Common myeloid progenitor, CD34-positive (primary cell): ENCODE data around the gene GK.

Experiments
- CTCF ChIA-PET: fragments of 350-600 bp; sonication (Branson Sonifier 250); formaldehyde crosslinking; loops from one replicate; lab custom pipeline; 2021; ENCODE audit warnings: antibody characterized with exemption; lab: Charles Lee
- POLR2A ChIA-PET: fragments of 350-600 bp; sonication (Branson Sonifier 250); formaldehyde crosslinking; loops from one replicate; lab custom pipeline; 2021; ENCODE audit warnings: antibody characterized with exemption; lab: Charles Lee
- DNase-seq, 3 donors: peaks; one replicate each; pipeline versions ENCODE4 v3.0.0 to v3.0.0-alpha.2; 2013
- H3K27ac ChIP-seq, 2 experiments: 1 replicate in 1 of 2; 2 replicates in 1 of 2; pipeline ENCODE4 v1.7.0; 2013; ENCODE audit warnings: inconsistent platforms in 2 of 2, low read length in 2 of 2, mild to moderate bottlenecking in 2 of 2, low read depth in 1 of 2, moderate library complexity in 1 of 2; ENCODE audit not compliant: severe bottlenecking in 2 of 2, insufficient read depth in 1 of 2, poor library complexity in 1 of 2
- H3K27me3 ChIP-seq, 5 experiments: replicated peaks in 2 of 5; 1 replicate in 3 of 5; 2 replicates in 2 of 5; pipeline versions ENCODE4 v1.6.1 to v1.7.0; 2013; ENCODE audit warnings: low read length in 4 of 5, mild to moderate bottlenecking in 2 of 5, moderate library complexity in 2 of 5, inconsistent platforms in 1 of 5; ENCODE audit not compliant: insufficient read depth in 5 of 5, control insufficient read depth in 4 of 5
- H3K36me3 ChIP-seq, 4 experiments: 1 replicate in 2 of 4; 2 replicates in 2 of 4; pipeline versions ENCODE4 v1.6.1 to v1.7.0; 2013; ENCODE audit warnings: low read length in 3 of 4, control low read depth in 1 of 4, mild to moderate bottlenecking in 1 of 4; ENCODE audit not compliant: control insufficient read depth in 4 of 4, insufficient read depth in 4 of 4
- H3K4me1 ChIP-seq, 4 experiments: 1 replicate in 3 of 4; 2 replicates in 1 of 4; pipeline versions ENCODE4 v1.6.1 to v1.7.1; 2013; ENCODE audit warnings: low read length in 3 of 4, mild to moderate bottlenecking in 3 of 4, control low read depth in 1 of 4, inconsistent platforms in 1 of 4, moderate library complexity in 1 of 4; ENCODE audit not compliant: control insufficient read depth in 4 of 4, insufficient read depth in 4 of 4; ENCODE audit errors: control extremely low read depth in 1 of 4
- H3K4me3 ChIP-seq, 7 experiments: 1 replicate in 4 of 7; 2 replicates in 3 of 7; pipeline versions ENCODE4 v1.5.1 to v1.7.0; 2013; ENCODE audit warnings: mild to moderate bottlenecking in 7 of 7, low read length in 6 of 7, moderate library complexity in 6 of 7, inconsistent platforms in 2 of 7, low read depth in 2 of 7, control low read depth in 1 of 7; ENCODE audit not compliant: insufficient read depth in 4 of 7, control insufficient read depth in 1 of 7; ENCODE audit errors: extremely low read depth in 1 of 7
- H3K9me3 ChIP-seq, 5 experiments: 1 replicate in 4 of 5; 2 replicates in 1 of 5; pipeline versions ENCODE4 v1.6.1 to v1.7.1; 2013; ENCODE audit warnings: low read length in 4 of 5, mild to moderate bottlenecking in 2 of 5, inconsistent platforms in 1 of 5, low read depth in 1 of 5, moderate library complexity in 1 of 5; ENCODE audit not compliant: control insufficient read depth in 4 of 5, insufficient read depth in 2 of 5; ENCODE audit errors: control extremely low read depth in 1 of 5
- WGBS: methylation state at CpG from one replicate; pipeline ENCODE4 v1.1.5; 2013; ENCODE audit not compliant: insufficient coverage; 5-methylcytosine and 5-hydroxymethylcytosine counted together

GK gene

DNA sequence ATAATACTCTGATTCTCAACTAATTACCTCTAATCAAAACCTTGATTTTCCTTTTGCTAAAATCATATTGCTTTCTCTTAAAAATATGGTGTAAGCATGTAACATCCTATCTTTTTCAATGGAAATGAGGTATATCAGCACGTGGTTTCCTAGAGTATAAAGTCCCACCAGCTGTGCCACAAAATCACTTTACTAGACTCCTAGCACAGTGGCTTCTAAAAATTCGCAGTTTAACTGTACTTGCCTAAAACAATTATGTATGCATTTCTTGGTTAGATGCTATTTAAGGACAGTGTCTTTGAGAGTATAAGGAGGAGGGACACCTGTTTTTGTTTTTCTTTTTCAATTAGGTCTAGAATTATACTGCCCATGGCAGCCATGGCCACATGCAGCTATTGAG, 62.8 kb downstream of the GK start:
- Histone ChIP-seq H3K36me3 (peaks cover 0 to 3% (median 0%) of the 10 kb centered on the region in 4 experiments), H3K4me3 (no peak overlapping the region), H3K9me3 (no peaks in the 10 kb centered on the region), H3K27me3 (peaks cover 0 to 3% (median 0%) of the 10 kb centered on the region in 5 experiments), H3K4me1 (peaks cover 0 to 3% (median 0%) of the 10 kb centered on the region in 4 experiments), H3K27ac (no peak overlapping the region)
- WGBS, result no CpG with 5 or more reads among the region's 2 CpGs
- POLR2A ChIA-PET, result no interaction called here
- DNase-seq, result no peak
- CTCF ChIA-PET, result interaction anchor here (1.0 to 2.7 kb wide), 2 partner anchors 82 to 146 kb away, joined by 4 to 11 read pairs; no protein-coding TSS in a partner anchor

DNA sequence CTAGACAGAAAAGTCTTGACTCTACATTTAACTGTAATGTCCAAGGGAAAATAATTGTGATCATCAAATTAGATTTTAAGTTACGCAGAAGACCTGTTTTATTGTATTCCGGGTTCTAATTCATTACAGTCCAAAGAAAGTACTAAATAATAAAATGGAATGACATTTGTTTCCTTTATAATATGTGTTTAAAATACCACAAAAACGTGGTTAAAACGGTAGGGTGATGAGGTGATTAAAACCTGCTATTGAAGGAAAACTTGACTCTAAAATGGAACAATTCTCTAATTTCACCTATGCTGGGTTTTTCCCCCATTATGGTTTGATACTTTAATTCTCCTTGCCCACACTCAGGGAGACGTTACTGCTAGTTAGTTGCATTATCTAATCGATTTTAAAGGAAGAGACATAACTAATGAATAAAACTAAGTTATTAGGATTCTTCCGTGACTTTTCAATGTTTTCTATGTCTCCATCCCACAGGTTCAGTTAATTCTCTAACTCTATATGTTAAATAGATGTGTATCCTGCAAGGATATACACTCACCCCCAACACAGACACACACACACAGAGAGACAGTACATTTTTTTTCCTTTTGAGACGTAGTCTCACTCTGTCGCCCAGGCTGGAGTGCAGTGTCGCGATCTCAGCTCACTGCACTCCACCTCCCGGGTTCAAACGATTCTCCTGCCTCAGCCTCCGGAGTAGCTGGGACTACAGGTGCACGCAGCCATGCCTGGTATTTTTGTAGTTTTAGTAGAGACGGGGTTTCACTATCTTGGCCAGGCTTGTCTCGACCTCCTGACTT, 80.8 kb downstream of the GK start:
- H3K4me3 ChIP-seq, result no peak overlapping the region
- H3K4me1 ChIP-seq, result no peaks in the 10 kb centered on the region
- no peaks in the 10 kb centered on the region for H3K9me3 ChIP-seq
- no peaks in the 10 kb centered on the region for H3K27me3 ChIP-seq
- H3K27ac ChIP-seq, result no peak overlapping the region
- ChIA-PET POLR2A (no interaction called here), CTCF (interaction anchor here (2.1 kb wide), 1 partner anchor 100 kb away, joined by 8 read pairs; no protein-coding TSS in a partner anchor)
- DNase-seq, result no peak
- no peaks in the 10 kb centered on the region for H3K36me3 ChIP-seq
- 86% methylated on average over 11 of the region's 17 CpGs for WGBS

DNA sequence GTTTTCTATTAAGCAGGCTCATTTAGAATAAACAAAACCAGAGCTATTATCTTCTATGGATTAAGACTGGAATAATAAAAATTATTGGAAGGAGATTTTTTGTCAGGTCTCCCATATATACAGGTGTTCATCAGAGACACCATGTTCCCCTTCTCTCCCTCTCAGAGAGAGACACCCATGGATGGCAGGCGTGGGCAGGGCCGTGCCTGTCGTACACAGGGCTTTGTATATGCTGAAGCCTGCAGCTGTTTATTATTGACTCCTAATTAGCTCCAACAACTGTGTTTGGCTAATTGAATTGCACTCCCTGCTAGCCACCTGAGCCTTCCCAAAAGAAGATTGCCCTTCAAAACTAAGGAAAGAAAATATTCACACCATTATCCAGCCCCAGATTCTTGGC, 81.6 kb downstream of the GK start:
- CTCF ChIA-PET, result interaction anchor here (2.1 kb wide), 1 partner anchor 101 kb away, joined by 8 read pairs; no protein-coding TSS in a partner anchor

GRCh38 chrX:30735839-30736238, 82.6 kb downstream of the GK start:
- no peaks in the 10 kb centered on the region for H3K4me1 ChIP-seq
- H3K36me3 ChIP-seq, result no peaks in the 10 kb centered on the region
- no peak overlapping the region for H3K27ac ChIP-seq
- H3K9me3 ChIP-seq, result no peaks in the 10 kb centered on the region
- no peaks in the 10 kb centered on the region for H3K27me3 ChIP-seq
- CTCF ChIA-PET, result interaction anchor here (1.3 to 2.1 kb wide), 3 partner anchors 80 to 102 kb away, joined by 3 to 8 read pairs (median 3); no protein-coding TSS in a partner anchor
- 44% methylated on average over 2 of the region's 6 CpGs for WGBS
- POLR2A ChIA-PET, result no interaction called here
- H3K4me3 ChIP-seq, result peak overlapping the region in 1 of 7 experiments; percentile 45
- peak; percentile 65 to 84 (median 80) for DNase-seq

More for the DNA sequence above, 81.6 kb downstream of the GK start:
- H3K9me3 ChIP-seq, result no peaks in the 10 kb centered on the region
- no peaks in the 10 kb centered on the region for H3K27me3 ChIP-seq
- H3K4me1 ChIP-seq, result no peaks in the 10 kb centered on the region
- POLR2A ChIA-PET, result no interaction called here
- H3K4me3 ChIP-seq, result no peak overlapping the region
- no peak overlapping the region for H3K27ac ChIP-seq
- DNase-seq, result no peak
- WGBS, result 76% methylated on average over 3 of the region's 3 CpGs
- no peaks in the 10 kb centered on the region for H3K36me3 ChIP-seq

GRCh38 chrX:30741545-30741944, 88.3 kb downstream of the GK start:
- no peaks in the 10 kb centered on the region for H3K27me3 ChIP-seq
- H3K4me3 ChIP-seq, result no peak overlapping the region
- WGBS, result 84% methylated on average over 2 of the region's 3 CpGs
- CTCF ChIA-PET, result no interaction called here
- no peak for DNase-seq
- H3K4me1 ChIP-seq, result no peaks in the 10 kb centered on the region
- POLR2A ChIA-PET, result interaction anchor here (0.6 kb wide), 1 partner anchor 977 kb away, joined by 9 read pairs; no protein-coding TSS in a partner anchor
- H3K27ac ChIP-seq, result no peak overlapping the region
- H3K9me3 ChIP-seq, result peaks cover 0 to 2% (median 0%) of the 10 kb centered on the region in 5 experiments
- no peaks in the 10 kb centered on the region for H3K36me3 ChIP-seq

DNA sequence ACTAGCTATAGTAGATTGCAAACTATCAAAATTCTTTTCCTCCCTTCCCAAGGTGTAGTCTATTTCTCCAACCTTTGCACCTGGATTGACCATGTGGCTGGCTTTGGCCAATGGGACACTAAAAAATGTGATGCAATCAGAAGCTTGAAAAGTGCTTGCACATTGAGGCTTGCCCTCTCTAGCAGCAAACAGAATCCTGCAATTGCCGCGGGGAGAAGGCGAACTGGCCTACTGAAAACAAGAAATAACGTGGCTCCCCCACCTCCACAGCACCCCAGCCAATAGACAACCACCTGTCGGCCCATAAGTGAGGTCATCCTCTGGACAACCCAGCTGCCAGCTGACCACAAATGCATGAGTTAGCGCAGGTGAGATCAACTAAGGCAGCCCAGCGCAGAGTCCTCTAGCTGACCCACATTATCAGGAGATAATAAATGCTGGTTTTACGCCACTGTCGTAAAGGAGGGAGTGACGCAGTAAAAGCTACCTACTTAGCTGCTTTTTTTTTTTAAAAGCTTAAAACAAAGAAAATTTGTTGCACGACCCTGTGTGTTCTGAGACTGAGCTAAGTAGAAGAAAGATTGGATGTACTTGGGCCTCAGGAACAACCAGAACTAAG, 95.2 kb downstream of the GK start:
- Histone ChIP-seq H3K27ac (no peak overlapping the region), H3K4me1 (no peaks in the 10 kb centered on the region), H3K9me3 (peaks cover 0 to 2% (median 0%) of the 10 kb centered on the region in 5 experiments), H3K27me3 (no peaks in the 10 kb centered on the region), H3K4me3 (no peak overlapping the region), H3K36me3 (no peaks in the 10 kb centered on the region)
- WGBS, result 92% methylated on average over 9 of the region's 11 CpGs
- POLR2A ChIA-PET, result no interaction called here
- DNase-seq, result no peak
- CTCF ChIA-PET, result no interaction called here

GRCh38 chrX:30751497-30751896, 98.3 kb downstream of the GK start:
- Histone ChIP-seq H3K4me1 (no peaks in the 10 kb centered on the region), H3K4me3 (no peak overlapping the region), H3K27me3 (peaks cover 0 to 4% (median 0%) of the 10 kb centered on the region in 5 experiments), H3K36me3 (no peaks in the 10 kb centered on the region), H3K9me3 (no peaks in the 10 kb centered on the region), H3K27ac (no peak overlapping the region)
- CTCF ChIA-PET, result no interaction called here
- 50% methylated on average over 1 of the region's 3 CpGs for WGBS
- no peak for DNase-seq
- POLR2A ChIA-PET, result no interaction called here
